Measurements from ENCODE around the gene PLAC9.

PLAC9 gene

DNA sequence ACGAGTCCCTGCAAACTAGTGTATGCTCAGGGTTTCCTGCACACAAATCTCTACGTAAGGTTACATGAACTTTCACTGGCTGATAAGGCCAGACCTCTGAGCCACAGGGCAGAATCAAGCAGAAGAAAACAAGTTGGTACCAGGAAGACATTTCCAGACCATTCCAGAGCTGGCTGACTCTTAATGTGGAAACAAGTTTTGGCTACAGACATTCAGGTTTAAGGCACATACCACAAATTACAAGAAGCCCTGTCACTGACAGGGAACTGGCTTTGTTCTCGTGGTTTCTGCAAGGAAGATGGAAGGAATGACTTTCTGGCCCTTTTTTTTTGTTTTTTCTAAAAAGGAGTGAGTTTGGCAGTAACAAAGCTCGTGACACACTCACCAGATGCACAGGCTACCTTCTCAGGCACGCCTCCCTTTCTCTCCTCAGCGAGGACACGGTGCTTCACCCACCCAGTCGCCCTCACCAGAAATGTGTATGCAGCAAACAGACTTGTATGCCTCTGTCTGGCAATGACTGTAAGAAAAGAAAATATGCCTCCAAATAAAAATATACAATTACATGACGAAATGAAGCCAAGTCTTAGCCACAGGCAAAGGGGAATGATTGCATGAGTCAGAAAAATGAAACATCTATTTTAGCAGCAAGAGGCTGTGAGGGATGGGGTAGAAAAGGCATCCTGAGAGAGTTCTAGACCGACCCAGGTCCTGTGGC lies 22.6 kb downstream of the PLAC9 start:
- H3K27ac ChIP-seq (ENCODE audit: low read length): no peak overlapping the region
- no peak overlapping the region for H3K9ac ChIP-seq (ENCODE audit: low read length)
- H3K36me3 ChIP-seq (ENCODE audit: control insufficient read depth, low read depth, low read length): no peaks in the 10 kb centered on the region
- no peak overlapping the region for H3K4me3 ChIP-seq (ENCODE audit: low read length)
- H3K9me3 ChIP-seq (ENCODE audit: control insufficient read depth, low read depth, low read length): no peaks in the 10 kb centered on the region
- no peaks in the 10 kb centered on the region for H3K4me1 ChIP-seq (ENCODE audit: control insufficient read depth, low read depth, low read length)
- no peaks in the 10 kb centered on the region for H3K27me3 ChIP-seq (ENCODE audit: control insufficient read depth, insufficient read depth, low read length)

DNA sequence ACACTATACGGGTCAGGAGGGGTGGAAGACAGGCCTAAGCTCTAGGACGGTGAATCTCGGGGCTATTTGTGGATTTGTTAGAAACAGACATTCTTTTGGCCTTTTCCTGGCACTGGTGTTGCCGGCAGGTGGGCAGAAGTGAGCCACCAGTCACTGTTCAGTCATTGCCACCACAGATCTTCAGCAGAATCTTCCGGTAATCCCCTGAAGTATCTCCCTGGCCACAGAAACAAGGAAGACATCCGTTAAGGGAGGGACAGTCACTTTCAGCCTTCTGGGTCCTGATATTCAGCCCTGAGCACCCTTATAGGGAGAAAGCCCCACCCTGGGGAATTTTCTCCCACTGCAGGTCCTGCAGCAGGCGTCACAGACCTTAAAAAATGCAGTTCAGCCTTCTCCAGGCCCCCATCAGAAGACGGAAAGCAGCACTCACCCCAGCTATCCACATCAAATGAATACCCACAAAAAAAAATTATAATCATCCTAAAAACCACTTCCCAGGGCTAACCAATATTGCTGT lies 23.2 kb downstream of the PLAC9 start:
- Histone ChIP-seq H3K9me3 (ENCODE audit: control insufficient read depth, low read depth, low read length) (no peaks in the 10 kb centered on the region), H3K27ac (ENCODE audit: low read length) (no peak overlapping the region), H3K36me3 (ENCODE audit: control insufficient read depth, low read depth, low read length) (no peaks in the 10 kb centered on the region), H3K4me3 (ENCODE audit: low read length) (no peak overlapping the region), H3K27me3 (ENCODE audit: control insufficient read depth, insufficient read depth, low read length) (no peaks in the 10 kb centered on the region), H3K4me1 (ENCODE audit: control insufficient read depth, low read depth, low read length) (no peaks in the 10 kb centered on the region), H3K9ac (ENCODE audit: low read length) (no peak overlapping the region)

DNA sequence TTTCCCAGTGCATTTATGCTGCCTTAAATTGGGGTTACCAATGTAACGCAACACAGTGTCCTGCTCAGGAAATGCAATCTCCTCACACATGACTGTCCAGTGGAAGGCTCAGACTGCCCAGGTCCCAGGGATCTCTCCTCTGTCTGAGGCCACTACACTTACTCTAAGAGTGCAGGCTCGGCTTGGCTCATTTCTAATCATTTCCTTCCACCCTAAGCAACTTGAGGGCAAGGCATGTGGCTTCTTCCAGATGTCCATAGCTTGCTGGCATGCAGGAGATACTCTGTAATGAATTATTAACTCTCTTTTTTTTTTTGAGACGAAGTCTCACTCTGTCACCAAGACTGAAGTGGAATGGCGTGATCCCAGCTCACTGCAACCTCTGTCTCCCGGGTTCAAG lies 23.7 kb downstream of the PLAC9 start:
- H3K4me3 ChIP-seq (ENCODE audit: low read length): no peak overlapping the region
- no peak overlapping the region for H3K9ac ChIP-seq (ENCODE audit: low read length)
- H3K27ac ChIP-seq (ENCODE audit: low read length): no peak overlapping the region
- H3K4me1 ChIP-seq (ENCODE audit: control insufficient read depth, low read depth, low read length): peaks cover 3% of the 10 kb centered on the region
- H3K9me3 ChIP-seq (ENCODE audit: control insufficient read depth, low read depth, low read length): no peaks in the 10 kb centered on the region
- no peaks in the 10 kb centered on the region for H3K36me3 ChIP-seq (ENCODE audit: control insufficient read depth, low read depth, low read length)
- no peaks in the 10 kb centered on the region for H3K27me3 ChIP-seq (ENCODE audit: control insufficient read depth, insufficient read depth, low read length)

DNA sequence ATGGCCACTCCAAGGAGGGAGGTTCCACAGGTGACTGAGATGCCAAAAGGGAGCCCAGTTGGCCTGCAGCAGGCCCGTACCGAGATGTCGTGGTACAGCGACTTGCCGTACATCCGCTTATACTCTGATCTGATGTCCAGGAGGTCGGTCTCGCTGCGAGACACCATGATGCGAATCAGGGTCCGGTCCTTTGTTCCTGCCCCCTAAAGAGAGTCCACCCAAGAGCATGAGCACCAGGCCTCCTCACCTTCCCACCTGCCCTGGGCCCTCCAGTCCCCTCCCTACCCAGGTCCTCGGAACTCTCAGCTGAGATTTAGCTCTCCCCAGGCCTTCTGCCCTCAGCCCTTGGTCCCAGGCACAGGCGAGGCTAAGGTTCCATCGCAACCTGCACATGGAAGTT lies 25.0 kb downstream of the PLAC9 start:
- Histone ChIP-seq H3K4me1 (ENCODE audit: control insufficient read depth, low read depth, low read length) (peaks cover 7% of the 10 kb centered on the region), H3K9ac (ENCODE audit: low read length) (no peak overlapping the region), H3K27me3 (ENCODE audit: control insufficient read depth, insufficient read depth, low read length) (no peaks in the 10 kb centered on the region), H3K9me3 (ENCODE audit: control insufficient read depth, low read depth, low read length) (no peaks in the 10 kb centered on the region), H3K36me3 (ENCODE audit: control insufficient read depth, low read depth, low read length) (no peaks in the 10 kb centered on the region), H3K4me3 (ENCODE audit: low read length) (no peak overlapping the region), H3K27ac (ENCODE audit: low read length) (no peak overlapping the region)

DNA sequence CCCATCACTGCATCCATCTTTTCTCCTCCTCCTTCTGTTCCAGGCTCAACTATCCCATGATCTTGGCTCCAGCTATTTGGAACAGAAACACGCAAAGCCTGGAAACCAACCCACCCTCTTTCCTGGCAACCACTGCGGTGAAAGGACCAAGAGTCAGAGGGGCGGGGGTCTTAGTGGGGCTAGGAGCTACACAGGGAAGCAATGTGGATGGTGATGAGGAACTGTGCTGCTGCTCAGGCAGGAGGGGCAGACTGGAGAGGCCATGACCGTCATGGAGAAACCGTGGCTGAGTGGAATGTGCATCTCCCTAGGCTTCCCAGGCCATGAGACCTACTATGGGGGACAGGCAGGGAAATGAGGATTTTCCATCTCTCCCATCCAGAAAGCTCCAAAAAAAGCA lies 25.6 kb downstream of the PLAC9 start:
- H3K4me3 ChIP-seq (ENCODE audit: low read length): no peak overlapping the region
- H3K36me3 ChIP-seq (ENCODE audit: control insufficient read depth, low read depth, low read length): no peaks in the 10 kb centered on the region
- H3K27ac ChIP-seq (ENCODE audit: low read length): no peak overlapping the region
- no peaks in the 10 kb centered on the region for H3K9me3 ChIP-seq (ENCODE audit: control insufficient read depth, low read depth, low read length)
- no peaks in the 10 kb centered on the region for H3K27me3 ChIP-seq (ENCODE audit: control insufficient read depth, insufficient read depth, low read length)
- peaks cover 7% of the 10 kb centered on the region for H3K4me1 ChIP-seq (ENCODE audit: control insufficient read depth, low read depth, low read length)
- H3K9ac ChIP-seq (ENCODE audit: low read length): no peak overlapping the region

- H3K9me3 ChIP-seq (ENCODE audit: control insufficient read depth, low read depth, low read length): no peaks in the 10 kb centered on the region
- no peak overlapping the region for H3K9ac ChIP-seq (ENCODE audit: low read length)
- H3K36me3 ChIP-seq (ENCODE audit: control insufficient read depth, low read depth, low read length): no peaks in the 10 kb centered on the region
- H3K4me3 ChIP-seq (ENCODE audit: low read length): no peak overlapping the region
- no peak overlapping the region for H3K27ac ChIP-seq (ENCODE audit: low read length)
- no peaks in the 10 kb centered on the region for H3K27me3 ChIP-seq (ENCODE audit: control insufficient read depth, insufficient read depth, low read length)
- peaks cover 7% of the 10 kb centered on the region for H3K4me1 ChIP-seq (ENCODE audit: control insufficient read depth, low read depth, low read length)
Measured at GRCh38 chr10:80158598-80159127, 26.1 kb downstream of the PLAC9 start.

GRCh38 chr10:80159166-80159873 lies 26.8 kb downstream of the PLAC9 start:
- H3K4me3 ChIP-seq (ENCODE audit: low read length): no peak overlapping the region
- no peak overlapping the region for H3K9ac ChIP-seq (ENCODE audit: low read length)
- H3K27me3 ChIP-seq (ENCODE audit: control insufficient read depth, insufficient read depth, low read length): no peaks in the 10 kb centered on the region
- peaks cover 7% of the 10 kb centered on the region for H3K4me1 ChIP-seq (ENCODE audit: control insufficient read depth, low read depth, low read length)
- no peaks in the 10 kb centered on the region for H3K9me3 ChIP-seq (ENCODE audit: control insufficient read depth, low read depth, low read length)
- no peak overlapping the region for H3K27ac ChIP-seq (ENCODE audit: low read length)
- H3K36me3 ChIP-seq (ENCODE audit: control insufficient read depth, low read depth, low read length): no peaks in the 10 kb centered on the region

DNA sequence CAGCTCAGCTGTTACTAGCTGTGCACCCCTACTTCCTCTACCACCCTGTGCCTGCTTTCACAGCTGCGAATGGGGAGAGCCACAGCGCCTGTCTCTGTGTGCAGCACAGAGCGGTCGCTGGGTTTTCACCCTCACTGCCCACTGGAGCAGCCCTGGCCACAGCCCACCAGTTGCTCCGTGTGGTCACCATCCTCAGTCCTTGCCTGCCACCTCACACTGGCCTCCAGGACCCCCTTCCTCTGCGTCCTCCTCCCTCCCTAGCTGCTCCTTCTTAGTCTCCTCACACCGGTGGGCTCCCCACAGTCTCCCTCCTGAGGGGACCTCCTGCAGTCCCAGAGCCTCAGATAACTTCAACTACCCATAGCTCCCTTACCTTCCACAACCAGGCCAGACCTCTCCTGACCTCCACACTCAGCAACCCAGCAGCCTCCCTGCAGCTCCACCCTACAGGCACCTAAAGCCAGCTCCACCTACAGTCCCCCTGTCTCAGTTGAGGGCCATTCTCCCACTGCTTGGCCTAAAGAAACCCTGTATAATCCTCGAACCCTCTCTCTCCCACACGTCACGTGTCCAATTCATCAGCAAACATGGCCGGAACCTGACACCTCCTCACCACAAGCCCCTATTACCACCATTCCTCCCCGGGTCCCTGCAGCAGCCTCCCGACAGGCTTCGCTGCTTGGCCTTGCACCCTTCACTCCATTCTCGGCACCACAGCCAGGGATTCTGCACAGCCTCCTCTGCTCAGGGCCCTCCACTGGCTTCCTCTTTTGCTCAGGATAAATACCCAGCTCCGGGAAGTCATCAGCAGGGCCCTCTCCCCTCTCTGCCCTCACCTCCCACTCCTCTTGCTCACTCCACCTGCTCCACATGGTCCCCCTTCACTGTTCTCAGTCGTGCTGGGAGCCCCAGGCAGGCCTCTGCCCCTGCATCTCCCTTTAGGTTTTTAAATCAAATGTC lies 28.1 kb downstream of the PLAC9 start:
- H3K27ac ChIP-seq (ENCODE audit: low read length): no peak overlapping the region
- no peak overlapping the region for H3K4me3 ChIP-seq (ENCODE audit: low read length)
- no peaks in the 10 kb centered on the region for H3K27me3 ChIP-seq (ENCODE audit: control insufficient read depth, insufficient read depth, low read length)
- H3K36me3 ChIP-seq (ENCODE audit: control insufficient read depth, low read depth, low read length): no peaks in the 10 kb centered on the region
- H3K4me1 ChIP-seq (ENCODE audit: control insufficient read depth, low read depth, low read length): peaks cover 7% of the 10 kb centered on the region
- H3K9me3 ChIP-seq (ENCODE audit: control insufficient read depth, low read depth, low read length): no peaks in the 10 kb centered on the region
- H3K9ac ChIP-seq (ENCODE audit: low read length): no peak overlapping the region

- Histone ChIP-seq H3K27ac (ENCODE audit: low read length) (no peak overlapping the region), H3K9ac (ENCODE audit: low read length) (no peak overlapping the region), H3K4me3 (ENCODE audit: low read length) (no peak overlapping the region), H3K36me3 (ENCODE audit: control insufficient read depth, low read depth, low read length) (no peaks in the 10 kb centered on the region), H3K9me3 (ENCODE audit: control insufficient read depth, low read depth, low read length) (no peaks in the 10 kb centered on the region), H3K27me3 (ENCODE audit: control insufficient read depth, insufficient read depth, low read length) (no peaks in the 10 kb centered on the region), H3K4me1 (ENCODE audit: control insufficient read depth, low read depth, low read length) (peaks cover 7% of the 10 kb centered on the region)
Measured at GRCh38 chr10:80161321-80162083, 29.0 kb downstream of the PLAC9 start.

- Histone ChIP-seq H3K27me3 (ENCODE audit: control insufficient read depth, insufficient read depth, low read length) (no peaks in the 10 kb centered on the region), H3K27ac (ENCODE audit: low read length) (no peak overlapping the region), H3K36me3 (ENCODE audit: control insufficient read depth, low read depth, low read length) (no peaks in the 10 kb centered on the region), H3K9ac (ENCODE audit: low read length) (no peak overlapping the region), H3K4me3 (ENCODE audit: low read length) (no peak overlapping the region), H3K4me1 (ENCODE audit: control insufficient read depth, low read depth, low read length) (peaks cover 7% of the 10 kb centered on the region), H3K9me3 (ENCODE audit: control insufficient read depth, low read depth, low read length) (no peaks in the 10 kb centered on the region)
Measured at GRCh38 chr10:80163741-80164341, 31.3 kb downstream of the PLAC9 start.
